Vagina (tissue), 2 donors: ENCODE data around the gene KLC1.

ENCODE experiments used
- POLR2A ChIP-seq, 2 donors: fragments of 450-650 bp; IDR thresholded peaks; one replicate each; pipeline ENCODE4 v1.6.1; 2017; ENCODE audit warnings: antibody characterized with exemption in 2 of 2, mild to moderate bottlenecking in 2 of 2, moderate library complexity in 2 of 2
- POLR2AphosphoS5 ChIP-seq, 2 donors: sonication (generic); formaldehyde crosslinking; IDR thresholded peaks; one replicate each; pipeline ENCODE4 v1.9.0; 2017; ENCODE audit warnings: antibody characterized with exemption in 2 of 2, mild to moderate bottlenecking in 2 of 2, low read depth in 1 of 2; ENCODE audit not compliant: insufficient read depth in 1 of 2
- TF ChIP-seq, protein P1 (sequence below), 3 experiments: fragments of 450-650 bp in 2 of 3; fragments of 200-600 bp in 1 of 3; sonication (generic) in 1 of 3; IDR thresholded peaks; one replicate each; pipeline ENCODE4 v1.5.1; 2017 to 2019; ENCODE audit warnings: antibody characterized with exemption in 3 of 3, mild to moderate bottlenecking in 2 of 3, moderate library complexity in 2 of 3

DNA sequence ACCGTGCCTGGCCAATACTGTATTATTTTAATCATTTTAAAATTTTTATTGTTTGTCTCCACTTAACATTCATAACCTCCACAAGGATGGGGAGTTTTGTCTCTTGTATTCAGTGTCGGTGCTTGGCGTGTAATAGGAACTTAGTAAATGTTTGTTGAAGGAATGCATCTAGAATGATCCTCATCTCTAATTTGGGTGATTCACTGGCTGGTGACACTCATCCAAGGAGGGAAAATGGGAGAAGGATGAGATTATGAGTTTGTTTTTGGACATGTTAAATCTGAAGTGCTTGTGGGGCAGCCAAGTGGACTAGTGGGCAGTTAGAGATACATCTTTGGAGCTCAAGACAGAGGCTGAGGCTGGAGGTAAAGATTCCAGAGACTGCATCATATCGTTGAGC lies 5.1 kb downstream of the KLC1 start:
- TF ChIP-seq, protein P1, sequence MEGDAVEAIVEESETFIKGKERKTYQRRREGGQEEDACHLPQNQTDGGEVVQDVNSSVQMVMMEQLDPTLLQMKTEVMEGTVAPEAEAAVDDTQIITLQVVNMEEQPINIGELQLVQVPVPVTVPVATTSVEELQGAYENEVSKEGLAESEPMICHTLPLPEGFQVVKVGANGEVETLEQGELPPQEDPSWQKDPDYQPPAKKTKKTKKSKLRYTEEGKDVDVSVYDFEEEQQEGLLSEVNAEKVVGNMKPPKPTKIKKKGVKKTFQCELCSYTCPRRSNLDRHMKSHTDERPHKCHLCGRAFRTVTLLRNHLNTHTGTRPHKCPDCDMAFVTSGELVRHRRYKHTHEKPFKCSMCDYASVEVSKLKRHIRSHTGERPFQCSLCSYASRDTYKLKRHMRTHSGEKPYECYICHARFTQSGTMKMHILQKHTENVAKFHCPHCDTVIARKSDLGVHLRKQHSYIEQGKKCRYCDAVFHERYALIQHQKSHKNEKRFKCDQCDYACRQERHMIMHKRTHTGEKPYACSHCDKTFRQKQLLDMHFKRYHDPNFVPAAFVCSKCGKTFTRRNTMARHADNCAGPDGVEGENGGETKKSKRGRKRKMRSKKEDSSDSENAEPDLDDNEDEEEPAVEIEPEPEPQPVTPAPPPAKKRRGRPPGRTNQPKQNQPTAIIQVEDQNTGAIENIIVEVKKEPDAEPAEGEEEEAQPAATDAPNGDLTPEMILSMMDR (IDR thresholded peaks at IDR 0.05), result no peak
- TF ChIP-seq POLR2A (IDR thresholded peaks at IDR 0.05) (no peak), POLR2AphosphoS5 (IDR thresholded peaks at IDR 0.05; ENCODE audit: insufficient read depth in 1 of 2, low read depth in 1 of 2) (no peak)
